Neural progenitor cell (in vitro differentiated cells): ENCODE measurements around the gene PCDHB1. TPM values are rescaled to one million over a fixed set of nuclear protein-coding genes. Genes with fewer than 3 reads are reported as not detected.

Experiments used
- DNase-seq: peaks from one replicate; pipeline ENCODE4 v3.0.0-alpha.2; 2016; ENCODE audit warnings: low spot score
- H2AFZ ChIP-seq: fragments of 200-600 bp; sonication (generic); replicated peaks from 2 replicates; pipeline ENCODE4 v1.6.1; 2016; ENCODE audit warnings: antibody characterized with exemption
- H3F3A ChIP-seq: fragments of 200-600 bp; sonication (generic); 2 replicates; pipeline ENCODE4 v1.6.1; 2016; ENCODE audit warnings: antibody characterized with exemption, low read depth
- H3K27ac ChIP-seq: fragments of 200-600 bp; sonication (generic); 2 replicates; pipeline ENCODE4 v1.5.1; 2016; ENCODE audit warnings: mild to moderate bottlenecking
- H3K27me3 ChIP-seq: fragments of 200-600 bp; sonication (generic); 2 replicates; pipeline ENCODE4 v1.6.1; 2016; ENCODE audit warnings: mild to moderate bottlenecking, moderate library complexity
- H3K36me3 ChIP-seq: fragments of 200-600 bp; sonication (generic); 2 replicates; pipeline ENCODE4 v1.5.1; 2016
- H3K4me1 ChIP-seq: fragments of 200-600 bp; sonication (generic); 2 replicates; pipeline ENCODE4 v1.6.1; 2016; ENCODE audit warnings: mixed run types
- H3K4me2 ChIP-seq: fragments of 200-600 bp; sonication (generic); 2 replicates; pipeline ENCODE4 v1.6.1; 2016
- H3K4me3 ChIP-seq: fragments of 200-600 bp; sonication (generic); 2 replicates; pipeline ENCODE4 v1.5.1; 2016
- H3K79me2 ChIP-seq: fragments of 200-600 bp; sonication (generic); 2 replicates; pipeline ENCODE4 v1.6.1; 2016; ENCODE audit warnings: low read depth
- H3K9ac ChIP-seq: fragments of 200-600 bp; sonication (generic); 2 replicates; pipeline ENCODE4 v1.6.1; 2016
- H3K9me3 ChIP-seq: fragments of 200-600 bp; sonication (generic); 2 replicates; pipeline ENCODE4 v1.5.1; 2016; ENCODE audit warnings: low read depth
- H4K20me1 ChIP-seq: fragments of 200-600 bp; sonication (generic); 2 replicates; pipeline ENCODE4 v1.6.1; 2016; ENCODE audit warnings: low read depth
- H3K27ac Mint-ChIP-seq: 3 replicates; pipeline ENCODE4 v1.8.0; 2021; ENCODE audit warnings: mixed read lengths
- H3K27me3 Mint-ChIP-seq: 2 replicates; pipeline ENCODE4 v1.8.0; 2022; ENCODE audit warnings: low read depth, mild to moderate bottlenecking, inconsistent platforms, moderate library complexity, mixed read lengths; ENCODE audit not compliant: insufficient read depth
- H3K36me3 Mint-ChIP-seq: 3 replicates; pipeline ENCODE4 v1.8.0; 2021; ENCODE audit warnings: mixed read lengths
- H3K4me1 Mint-ChIP-seq: 3 replicates; pipeline ENCODE4 v1.8.0; 2021; ENCODE audit warnings: mixed read lengths
- H3K4me3 Mint-ChIP-seq: 3 replicates; pipeline ENCODE4 v1.8.0; 2021; ENCODE audit warnings: mild to moderate bottlenecking, moderate library complexity, mixed read lengths
- H3K9me3 Mint-ChIP-seq: 3 replicates; pipeline ENCODE4 v1.8.0; 2020; ENCODE audit warnings: mixed read lengths
- EZH2 ChIP-seq: fragments of 200-600 bp; sonication (generic); IDR thresholded peaks from 2 replicates; pipeline ENCODE4 v1.6.1; 2017; ENCODE audit warnings: antibody characterized with exemption, mild to moderate bottlenecking, moderate library complexity
- EZH2phosphoT487 ChIP-seq: fragments of 200-600 bp; sonication (generic); IDR thresholded peaks from 2 replicates; pipeline ENCODE4 v1.6.1; 2017; ENCODE audit warnings: antibody characterized with exemption
- total RNA-seq: library from RNA; depleted of rRNA; stranded (reverse); fragments of >200 nt; gene quantifications from 2 replicates; pipeline ENCODE4 v1.2.3, GENCODE V29; 2015; ENCODE audit warnings: low replicate concordance
- TF ChIP-seq, protein P1 (sequence below): fragments of 200-600 bp; sonication (generic); IDR thresholded peaks from 2 replicates; pipeline ENCODE4 v1.5.1; 2017; ENCODE audit warnings: antibody characterized with exemption, mild to moderate bottlenecking

PCDHB1 gene
- total RNA-seq, 1 donor from 2014 or later, result 0.07 TPM

- no peak overlapping the region for H3K4me3 Mint-ChIP-seq
- no peak for DNase-seq
- no peaks in the 10 kb centered on the region for H3K36me3 ChIP-seq
- H3K9ac ChIP-seq, result no peak overlapping the region
- H3K27me3 ChIP-seq, result peaks cover 48% of the 10 kb centered on the region
- no peak overlapping the region for H3K27ac Mint-ChIP-seq
- peaks cover 6% of the 10 kb centered on the region for H3K4me1 ChIP-seq
- TF ChIP-seq, protein P1, sequence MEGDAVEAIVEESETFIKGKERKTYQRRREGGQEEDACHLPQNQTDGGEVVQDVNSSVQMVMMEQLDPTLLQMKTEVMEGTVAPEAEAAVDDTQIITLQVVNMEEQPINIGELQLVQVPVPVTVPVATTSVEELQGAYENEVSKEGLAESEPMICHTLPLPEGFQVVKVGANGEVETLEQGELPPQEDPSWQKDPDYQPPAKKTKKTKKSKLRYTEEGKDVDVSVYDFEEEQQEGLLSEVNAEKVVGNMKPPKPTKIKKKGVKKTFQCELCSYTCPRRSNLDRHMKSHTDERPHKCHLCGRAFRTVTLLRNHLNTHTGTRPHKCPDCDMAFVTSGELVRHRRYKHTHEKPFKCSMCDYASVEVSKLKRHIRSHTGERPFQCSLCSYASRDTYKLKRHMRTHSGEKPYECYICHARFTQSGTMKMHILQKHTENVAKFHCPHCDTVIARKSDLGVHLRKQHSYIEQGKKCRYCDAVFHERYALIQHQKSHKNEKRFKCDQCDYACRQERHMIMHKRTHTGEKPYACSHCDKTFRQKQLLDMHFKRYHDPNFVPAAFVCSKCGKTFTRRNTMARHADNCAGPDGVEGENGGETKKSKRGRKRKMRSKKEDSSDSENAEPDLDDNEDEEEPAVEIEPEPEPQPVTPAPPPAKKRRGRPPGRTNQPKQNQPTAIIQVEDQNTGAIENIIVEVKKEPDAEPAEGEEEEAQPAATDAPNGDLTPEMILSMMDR, result no peak
- no peak for TF ChIP-seq EZH2phosphoT487
- TF ChIP-seq EZH2, result no peak
- H3K27me3 Mint-ChIP-seq, result no peaks in the 10 kb centered on the region
- H2AFZ ChIP-seq, result no peak overlapping the region
- H3K79me2 ChIP-seq, result no peaks in the 10 kb centered on the region
- H3K4me1 Mint-ChIP-seq, result no peaks in the 10 kb centered on the region
- H3K4me2 ChIP-seq, result no peak overlapping the region
- no peak overlapping the region for H3K27ac ChIP-seq
- no peak overlapping the region for H3K4me3 ChIP-seq
- H3K36me3 Mint-ChIP-seq, result no peaks in the 10 kb centered on the region
- H3K9me3 Mint-ChIP-seq, result no peaks in the 10 kb centered on the region
- H4K20me1 ChIP-seq, result no peaks in the 10 kb centered on the region
- H3K9me3 ChIP-seq, result no peaks in the 10 kb centered on the region
- H3F3A ChIP-seq, result peaks cover 4% of the 10 kb centered on the region
Measured at GRCh38 chr5:141041427-141041785, 9.8 kb upstream of the PCDHB1 start.

GRCh38 chr5:141042555-141042954 lies 8.6 kb upstream of the PCDHB1 start:
- H3F3A ChIP-seq, result peaks cover 4% of the 10 kb centered on the region
- DNase-seq, result no peak
- H3K9me3 Mint-ChIP-seq, result no peaks in the 10 kb centered on the region
- no peak overlapping the region for H3K27ac ChIP-seq
- no peaks in the 10 kb centered on the region for H3K9me3 ChIP-seq
- peaks cover 59% of the 10 kb centered on the region for H3K27me3 ChIP-seq
- no peak overlapping the region for H3K4me2 ChIP-seq
- H3K4me1 ChIP-seq, result peaks cover 6% of the 10 kb centered on the region
- no peak overlapping the region for H3K9ac ChIP-seq
- H3K27ac Mint-ChIP-seq, result no peak overlapping the region
- H2AFZ ChIP-seq, result no peak overlapping the region
- no peaks in the 10 kb centered on the region for H3K4me1 Mint-ChIP-seq
- H3K79me2 ChIP-seq, result no peaks in the 10 kb centered on the region
- no peak overlapping the region for H3K4me3 Mint-ChIP-seq
- H3K4me3 ChIP-seq, result no peak overlapping the region
- no peaks in the 10 kb centered on the region for H4K20me1 ChIP-seq
- no peaks in the 10 kb centered on the region for H3K27me3 Mint-ChIP-seq
- H3K36me3 ChIP-seq, result no peaks in the 10 kb centered on the region
- no peaks in the 10 kb centered on the region for H3K36me3 Mint-ChIP-seq
- TF ChIP-seq EZH2phosphoT487 (no peak), EZH2 (no peak)
- TF ChIP-seq, protein P1, result no peak

GRCh38 chr5:141051521-141051866 lies 320 bp downstream of the PCDHB1 start:
- Histone ChIP-seq H3K4me1 (no peaks in the 10 kb centered on the region), H3K4me2 (peak overlapping the region; percentile 79), H2AFZ (peak overlapping the region; percentile 96), H3K9me3 (no peaks in the 10 kb centered on the region), H3F3A (no peaks in the 10 kb centered on the region), H3K4me3 (peak overlapping the region; percentile 51), H3K9ac (no peak overlapping the region), H4K20me1 (no peaks in the 10 kb centered on the region), H3K27ac (no peak overlapping the region), H3K27me3 (peaks cover 79% of the 10 kb centered on the region), H3K79me2 (no peaks in the 10 kb centered on the region), H3K36me3 (no peaks in the 10 kb centered on the region)
- H3K36me3 Mint-ChIP-seq, result no peaks in the 10 kb centered on the region
- peak overlapping the region; percentile 86 for H3K4me3 Mint-ChIP-seq
- DNase-seq, result no peak
- peaks cover 8% of the 10 kb centered on the region for H3K27me3 Mint-ChIP-seq
- H3K4me1 Mint-ChIP-seq, result peaks cover 4% of the 10 kb centered on the region
- TF ChIP-seq, protein P1, result no peak
- TF ChIP-seq EZH2 (no peak), EZH2phosphoT487 (no peak)
- H3K9me3 Mint-ChIP-seq, result no peaks in the 10 kb centered on the region
- no peak overlapping the region for H3K27ac Mint-ChIP-seq

DNA sequence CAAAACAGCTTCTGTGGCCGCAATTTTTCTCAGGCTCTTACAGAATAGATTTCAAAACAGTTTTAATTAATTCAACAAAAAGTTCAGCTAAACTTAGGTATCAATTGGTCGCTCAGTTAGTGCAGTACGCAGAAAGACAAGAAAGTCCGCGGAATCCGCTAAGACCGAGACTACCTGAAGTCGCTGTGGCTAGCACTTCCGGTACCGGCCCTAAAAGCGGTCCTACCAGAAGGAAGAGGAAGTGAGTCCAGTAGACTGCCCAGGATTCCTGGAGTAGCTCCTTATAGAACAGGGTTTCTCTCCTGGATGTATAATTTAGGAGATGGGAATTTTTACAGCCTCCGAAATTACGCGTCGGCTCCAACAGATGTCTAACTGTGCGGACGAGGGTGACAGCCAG lies 26.7 kb downstream of the PCDHB1 start:
- H3K4me3 ChIP-seq, result no peak overlapping the region
- TF ChIP-seq EZH2 (no peak), EZH2phosphoT487 (no peak)
- TF ChIP-seq, protein P1, result no peak
- H3K4me3 Mint-ChIP-seq, result no peak overlapping the region
- H3K9ac ChIP-seq, result no peak overlapping the region
- H3K27ac ChIP-seq, result no peak overlapping the region
- H3K36me3 Mint-ChIP-seq, result no peaks in the 10 kb centered on the region
- H3K9me3 Mint-ChIP-seq, result peaks cover 15% of the 10 kb centered on the region
- H3K36me3 ChIP-seq, result no peaks in the 10 kb centered on the region
- no peaks in the 10 kb centered on the region for H3K9me3 ChIP-seq
- H3K4me1 ChIP-seq, result no peaks in the 10 kb centered on the region
- H3F3A ChIP-seq, result no peaks in the 10 kb centered on the region
- no peaks in the 10 kb centered on the region for H4K20me1 ChIP-seq
- H3K27ac Mint-ChIP-seq, result no peak overlapping the region
- peaks cover 5% of the 10 kb centered on the region for H3K27me3 Mint-ChIP-seq
- no peak overlapping the region for H3K4me2 ChIP-seq
- no peaks in the 10 kb centered on the region for H3K27me3 ChIP-seq
- no peak for DNase-seq
- no peaks in the 10 kb centered on the region for H3K4me1 Mint-ChIP-seq
- no peak overlapping the region for H2AFZ ChIP-seq
- H3K79me2 ChIP-seq, result no peaks in the 10 kb centered on the region
